Limb (tissue), 2 donors: ENCODE measurements around the gene IQGAP2.
A peak's percentile ranks its signal among the peaks of the same experiment; 100 is the strongest.
"Not testable (repeated sequence)": the region's sequence is repeated elsewhere in the genome, so short reads cannot be mapped to it uniquely, and the experiment has no call there.

ENCODE experiments used
- DNase-seq, 2 donors: peaks; one replicate each; pipeline ENCODE4 v3.0.0-alpha.2; 2016; ENCODE audit errors: extremely low spot score in 2 of 2

The IQGAP2 gene, protein sequence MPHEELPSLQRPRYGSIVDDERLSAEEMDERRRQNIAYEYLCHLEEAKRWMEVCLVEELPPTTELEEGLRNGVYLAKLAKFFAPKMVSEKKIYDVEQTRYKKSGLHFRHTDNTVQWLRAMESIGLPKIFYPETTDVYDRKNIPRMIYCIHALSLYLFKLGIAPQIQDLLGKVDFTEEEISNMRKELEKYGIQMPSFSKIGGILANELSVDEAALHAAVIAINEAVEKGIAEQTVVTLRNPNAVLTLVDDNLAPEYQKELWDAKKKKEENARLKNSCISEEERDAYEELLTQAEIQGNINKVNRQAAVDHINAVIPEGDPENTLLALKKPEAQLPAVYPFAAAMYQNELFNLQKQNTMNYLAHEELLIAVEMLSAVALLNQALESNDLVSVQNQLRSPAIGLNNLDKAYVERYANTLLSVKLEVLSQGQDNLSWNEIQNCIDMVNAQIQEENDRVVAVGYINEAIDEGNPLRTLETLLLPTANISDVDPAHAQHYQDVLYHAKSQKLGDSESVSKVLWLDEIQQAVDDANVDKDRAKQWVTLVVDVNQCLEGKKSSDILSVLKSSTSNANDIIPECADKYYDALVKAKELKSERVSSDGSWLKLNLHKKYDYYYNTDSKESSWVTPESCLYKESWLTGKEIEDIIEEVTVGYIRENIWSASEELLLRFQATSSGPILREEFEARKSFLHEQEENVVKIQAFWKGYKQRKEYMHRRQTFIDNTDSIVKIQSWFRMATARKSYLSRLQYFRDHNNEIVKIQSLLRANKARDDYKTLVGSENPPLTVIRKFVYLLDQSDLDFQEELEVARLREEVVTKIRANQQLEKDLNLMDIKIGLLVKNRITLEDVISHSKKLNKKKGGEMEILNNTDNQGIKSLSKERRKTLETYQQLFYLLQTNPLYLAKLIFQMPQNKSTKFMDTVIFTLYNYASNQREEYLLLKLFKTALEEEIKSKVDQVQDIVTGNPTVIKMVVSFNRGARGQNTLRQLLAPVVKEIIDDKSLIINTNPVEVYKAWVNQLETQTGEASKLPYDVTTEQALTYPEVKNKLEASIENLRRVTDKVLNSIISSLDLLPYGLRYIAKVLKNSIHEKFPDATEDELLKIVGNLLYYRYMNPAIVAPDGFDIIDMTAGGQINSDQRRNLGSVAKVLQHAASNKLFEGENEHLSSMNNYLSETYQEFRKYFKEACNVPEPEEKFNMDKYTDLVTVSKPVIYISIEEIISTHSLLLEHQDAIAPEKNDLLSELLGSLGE (N-terminal part only)

DNA sequence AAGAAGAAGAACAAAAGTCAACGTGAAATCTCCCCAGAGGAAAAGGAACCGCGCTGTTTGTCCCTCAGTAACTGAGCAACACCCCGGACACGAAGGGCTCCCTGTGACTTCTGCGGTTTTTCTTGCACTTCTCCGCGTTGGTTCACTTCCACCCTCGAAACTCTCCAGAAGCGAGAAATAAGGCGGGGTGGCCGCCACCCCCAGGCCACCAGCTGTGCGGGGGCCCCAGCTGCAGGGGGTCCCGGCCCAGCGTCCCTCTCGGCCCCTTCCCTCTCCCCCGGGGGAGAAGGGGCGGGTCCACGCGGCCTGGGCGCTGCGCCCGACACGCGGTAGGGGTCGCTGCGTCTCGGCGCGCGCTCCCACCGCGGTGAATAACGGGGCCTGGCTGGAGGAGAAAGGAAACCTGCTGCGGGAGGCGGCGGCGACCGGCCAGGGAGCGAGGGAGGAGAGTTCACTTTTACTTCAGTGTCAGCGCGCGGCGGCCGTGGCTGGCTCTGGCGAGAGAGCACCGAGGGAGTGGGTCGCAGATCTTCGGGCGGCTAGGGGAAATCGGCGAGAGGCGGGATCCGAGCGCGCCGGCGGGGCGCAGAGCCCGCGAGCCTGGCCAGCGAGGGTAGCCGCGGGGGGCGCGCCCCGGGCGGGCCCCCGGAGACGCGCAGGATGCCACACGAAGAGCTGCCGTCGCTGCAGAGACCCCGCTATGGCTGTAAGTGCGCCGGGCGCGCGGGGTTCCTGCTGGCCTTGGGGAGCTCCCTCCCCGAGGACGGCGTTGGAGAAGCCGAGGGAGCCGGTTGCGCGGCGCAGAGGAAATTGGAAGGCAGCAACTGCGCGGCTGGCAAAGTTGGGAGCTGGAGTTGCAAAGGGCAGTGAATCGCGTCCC is at the start of gene IQGAP2:
TSS of gene IQGAP2 (plus strand) at position 400 of the 880 bp plus-strand sequence. CDS start at position 661, 261 bp downstream.
- peak; percentile 81 to 91 for DNase-seq

DNA sequence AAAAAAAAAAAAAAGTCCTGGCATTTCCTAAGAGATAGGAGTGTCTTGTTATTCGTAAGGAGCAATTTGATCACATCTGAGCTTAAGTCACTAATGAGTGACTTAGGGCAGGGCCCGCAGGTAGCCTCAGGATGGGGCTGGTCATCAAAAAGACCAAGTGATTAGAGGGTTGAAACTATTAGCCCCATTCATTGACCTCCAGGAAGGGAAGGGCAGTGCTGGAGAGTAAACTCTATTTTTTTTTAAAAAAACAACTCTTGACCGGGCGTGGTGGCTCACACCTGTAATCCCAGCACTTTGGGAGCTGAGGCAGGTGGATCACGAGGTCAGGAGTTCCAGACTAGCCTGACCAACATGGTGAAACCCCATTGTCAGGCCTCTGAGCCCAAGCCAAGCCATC is 46.2 kb upstream of the IQGAP2 start:
- no peak for DNase-seq

DNA sequence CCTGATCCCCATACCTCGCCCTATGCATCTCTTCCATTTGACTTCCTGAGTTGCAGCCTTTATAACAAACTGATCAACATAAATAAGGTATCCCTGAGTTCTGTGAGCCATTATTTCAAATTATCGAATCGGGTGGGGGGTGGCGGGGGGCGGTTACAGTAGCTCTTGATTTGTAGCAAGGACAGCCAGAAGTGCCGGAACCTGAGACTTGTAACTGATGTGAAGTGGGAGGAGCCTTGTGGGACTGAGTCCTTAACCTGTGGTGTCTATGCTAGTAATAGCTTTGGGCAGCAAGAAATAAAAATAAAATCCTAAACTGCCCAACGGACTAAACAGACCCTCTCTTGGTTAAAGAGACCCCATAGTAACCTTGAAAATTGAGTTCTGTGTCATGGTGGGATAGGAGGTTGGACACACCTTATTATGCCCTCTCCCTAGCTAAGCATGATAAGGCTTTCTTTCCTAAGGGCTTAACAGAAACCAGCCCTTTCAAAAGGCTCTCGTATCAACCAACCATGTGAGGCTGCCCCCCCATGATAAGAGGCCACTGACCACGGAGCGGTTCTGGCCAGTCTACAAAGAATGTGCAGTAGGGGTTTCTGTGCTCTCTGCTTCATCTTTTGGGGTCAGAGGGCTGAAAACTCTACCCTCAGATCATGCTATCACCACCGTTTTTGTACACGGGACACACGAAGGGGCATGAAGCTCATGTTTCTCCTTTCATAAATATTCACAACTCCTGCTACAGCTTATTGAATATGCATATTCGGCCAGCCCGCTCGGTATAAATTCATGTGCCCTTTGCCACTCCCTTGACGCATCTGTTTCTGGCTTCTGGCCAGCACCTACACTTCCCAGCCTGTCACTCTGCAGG is 39.5 kb upstream of the IQGAP2 start:
- no peak for DNase-seq

DNA sequence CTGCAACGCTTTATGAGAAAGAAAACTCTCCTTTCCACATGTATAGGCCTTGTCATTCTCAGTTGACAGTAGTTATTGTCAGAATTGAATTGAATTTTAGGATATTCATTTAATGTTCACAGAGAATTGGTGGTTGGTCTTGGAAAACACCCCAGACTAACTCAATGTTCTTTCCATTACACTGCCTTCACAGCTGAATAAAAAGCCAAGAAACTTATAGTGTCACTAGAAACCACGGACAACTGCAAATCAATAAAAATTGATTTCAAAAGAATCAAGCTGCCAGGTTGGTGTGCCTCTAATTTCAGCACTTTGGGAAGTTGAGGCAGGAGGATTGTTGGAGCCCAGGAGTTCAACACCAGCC is 38.9 kb upstream of the IQGAP2 start:
- DNase-seq = no peak

DNA sequence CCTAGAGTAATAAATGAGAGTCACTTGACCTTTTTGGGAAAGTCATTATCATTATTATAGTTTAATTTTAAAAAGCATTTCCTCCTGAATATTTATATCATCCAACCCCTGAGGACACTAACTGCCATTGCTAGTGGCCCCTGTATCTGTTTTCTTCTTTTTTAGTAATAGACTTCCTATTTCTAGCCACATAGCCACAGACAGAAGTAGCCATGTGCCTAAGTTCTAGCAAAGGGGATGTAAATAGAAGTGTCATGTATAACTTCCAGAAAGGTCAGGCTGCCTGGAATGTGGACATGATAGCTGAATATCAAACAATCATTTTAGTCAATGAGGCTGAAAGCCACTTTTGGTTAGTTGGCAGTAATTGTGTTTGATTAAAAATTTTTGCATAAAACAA is 37.5 kb upstream of the IQGAP2 start:
- DNase-seq = no peak

DNA sequence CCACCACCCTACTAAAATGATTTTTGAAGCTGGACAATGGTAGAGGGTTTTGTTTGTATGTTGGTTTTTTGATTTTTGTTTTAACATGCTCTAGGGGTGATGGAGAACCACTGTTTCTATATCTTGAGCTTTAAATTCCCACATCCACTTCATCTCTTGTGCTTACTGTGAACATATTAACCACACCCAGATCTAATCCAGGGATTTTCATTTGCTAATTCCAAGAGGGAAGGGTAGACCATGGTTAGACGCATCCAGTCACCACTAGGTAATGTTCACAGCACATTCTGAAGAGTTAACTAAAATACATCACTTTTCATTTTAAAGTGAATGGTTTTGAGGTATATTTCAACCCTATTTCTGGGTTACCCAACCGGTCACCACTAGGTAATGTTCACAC is 36.5 kb upstream of the IQGAP2 start:
- no peak for DNase-seq

DNA sequence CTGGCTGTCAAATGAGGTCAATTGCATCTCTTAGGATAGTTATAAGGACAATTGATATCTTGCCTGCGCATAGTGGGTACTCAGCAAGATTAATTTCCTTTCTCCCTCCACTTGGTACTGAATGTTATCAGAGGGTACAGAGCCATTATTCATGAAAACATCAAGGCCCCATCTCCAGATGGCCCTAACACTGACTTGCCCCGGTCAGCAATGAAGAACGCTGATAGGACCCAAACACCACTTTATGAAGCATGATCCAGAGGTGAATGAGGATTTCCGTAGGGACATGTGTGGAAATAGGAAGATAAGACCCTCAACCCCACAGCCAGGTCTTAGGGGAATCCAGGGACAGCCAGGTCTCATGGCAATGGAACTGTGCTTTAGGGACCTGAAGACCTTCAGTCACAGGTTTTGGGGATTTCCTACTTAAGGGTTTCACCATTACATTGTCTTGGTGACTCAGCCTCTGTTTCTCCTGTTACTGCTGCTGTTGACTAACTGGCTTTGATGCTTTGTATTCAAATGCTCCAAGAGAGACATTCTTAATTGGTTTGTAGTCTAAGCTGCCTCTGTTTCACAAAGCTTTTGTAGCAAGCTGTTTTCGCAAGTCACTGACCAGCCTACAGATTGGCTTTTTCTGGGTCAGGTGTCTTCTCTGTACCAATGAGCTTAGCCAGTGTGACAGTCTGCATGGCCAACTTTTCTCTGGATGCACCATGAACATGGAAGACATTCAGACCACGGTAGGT is 35.3 kb upstream of the IQGAP2 start:
- DNase-seq = no peak

DNA sequence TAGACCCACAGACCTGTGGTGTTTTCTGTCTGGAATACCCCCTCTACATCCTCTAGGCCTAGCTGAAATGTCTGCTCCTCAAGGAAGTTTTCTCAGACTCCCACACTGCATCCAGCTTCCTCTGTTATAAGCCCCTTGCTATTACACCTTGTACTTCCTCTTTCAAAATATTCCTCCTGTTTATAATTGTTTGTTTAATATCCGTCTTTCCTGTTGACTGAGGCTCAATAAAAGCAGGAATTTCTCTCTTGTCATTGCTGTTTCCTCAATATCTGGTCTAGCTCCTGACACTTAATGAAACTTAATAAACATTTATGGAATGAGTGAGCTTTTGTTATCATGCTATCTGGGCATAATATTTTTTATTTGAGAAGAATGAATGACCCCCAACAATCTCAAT is 34.1 kb upstream of the IQGAP2 start:
- no peak for DNase-seq

DNA sequence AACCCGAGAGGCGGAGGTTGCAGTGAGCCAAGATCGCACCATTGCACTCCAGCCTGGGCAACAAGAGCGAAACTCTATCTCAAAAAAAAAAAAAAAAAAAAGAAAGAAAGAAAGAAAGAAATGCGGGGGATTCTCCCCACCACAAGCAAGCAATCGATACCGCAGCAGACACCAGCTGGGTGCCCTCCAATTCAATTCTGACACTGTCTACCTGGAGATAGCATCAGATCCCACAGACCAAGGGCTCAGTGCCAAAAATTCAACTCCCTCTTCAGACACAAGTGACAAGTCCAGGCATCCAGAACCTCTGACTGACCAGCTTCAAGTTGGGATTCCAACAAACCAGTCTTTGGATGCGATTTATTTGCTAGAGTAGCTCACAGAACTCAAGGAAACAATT is 33.4 kb upstream of the IQGAP2 start:
- DNase-seq = not testable (repeated sequence)

DNA sequence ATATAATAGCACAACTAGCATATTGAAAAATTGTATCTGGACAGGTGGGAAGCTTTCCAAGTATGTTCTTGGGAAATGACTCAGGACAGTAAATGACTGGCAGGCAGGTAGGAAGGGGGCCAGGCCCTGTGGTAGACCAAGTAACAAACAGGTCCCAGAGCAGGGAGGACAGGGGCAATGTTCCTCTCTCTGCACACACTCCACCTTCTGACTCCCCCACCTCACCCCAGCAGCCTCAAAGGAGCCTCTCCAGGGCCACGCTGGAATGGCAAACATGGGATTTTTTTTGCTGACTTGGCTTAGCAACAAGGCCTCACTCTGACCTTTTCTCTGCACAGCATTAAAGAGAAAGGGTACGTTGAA is 31.1 kb upstream of the IQGAP2 start:
- DNase-seq = no peak

DNA sequence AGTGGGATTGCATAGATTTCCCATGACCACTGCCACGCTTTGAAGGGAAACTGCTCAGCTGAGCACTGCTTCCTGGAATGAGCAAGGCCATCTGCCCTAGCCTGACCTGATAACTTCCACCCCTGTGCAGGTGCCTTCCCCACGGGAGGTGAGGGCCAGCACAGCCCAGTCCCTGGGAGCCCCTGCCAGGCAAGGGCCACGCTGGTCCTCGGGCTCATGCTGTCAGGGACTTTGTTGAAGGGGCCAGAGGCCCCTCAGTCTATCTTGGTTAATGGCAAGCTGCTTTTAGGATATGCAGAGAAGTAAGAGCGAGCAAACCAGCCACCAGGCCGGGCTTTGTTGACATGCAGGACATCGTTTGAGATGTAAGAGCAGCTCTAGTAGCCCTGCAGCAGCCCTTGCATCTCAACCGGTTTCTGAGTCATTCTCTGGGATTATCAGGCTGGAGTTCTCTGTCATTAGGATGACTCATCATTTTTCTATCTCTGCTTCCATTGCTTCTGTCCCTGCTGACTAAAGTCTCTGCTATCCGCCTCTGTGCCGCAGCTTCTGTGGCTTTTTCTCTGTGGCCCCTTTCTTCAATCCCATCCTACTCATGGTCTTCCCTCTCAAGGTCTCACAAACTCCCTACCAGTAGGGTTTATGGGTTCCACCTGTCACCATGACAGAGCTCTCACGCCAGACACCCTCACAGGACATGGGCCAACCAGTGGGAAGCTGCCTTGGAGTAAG is 30.6 kb upstream of the IQGAP2 start:
- no peak for DNase-seq

DNA sequence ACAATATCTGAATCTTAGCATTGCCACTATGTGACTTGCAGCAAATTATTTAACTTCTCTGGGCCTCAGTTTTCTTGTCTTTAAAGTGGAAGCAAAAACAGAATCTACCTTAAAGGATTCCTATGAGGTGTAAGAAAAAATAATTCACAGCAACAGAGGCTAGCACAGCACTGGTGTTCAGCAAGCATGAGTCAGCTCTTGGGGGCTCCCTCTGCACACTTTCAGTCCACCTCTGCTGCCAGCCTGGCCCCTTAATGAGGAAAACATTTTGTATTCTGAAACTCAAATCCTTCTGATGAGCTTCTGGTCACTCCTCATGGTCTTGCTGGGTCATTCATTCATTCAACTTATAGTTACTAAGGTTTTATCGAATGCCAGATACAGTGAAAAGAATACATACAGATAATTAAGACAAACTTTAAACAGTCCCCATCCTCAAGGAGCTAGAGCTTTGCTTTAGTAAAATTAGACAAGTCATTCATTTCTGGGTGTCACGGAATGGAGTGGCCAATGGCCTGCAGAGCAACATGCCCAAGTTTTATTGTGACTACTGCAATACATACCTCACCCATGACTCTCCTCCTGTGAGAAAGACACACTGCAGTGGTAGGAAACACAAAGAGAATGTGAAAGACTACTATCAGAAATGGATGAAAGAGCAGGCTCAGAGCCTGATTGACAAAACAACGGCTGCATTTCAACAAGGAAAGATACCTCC is 26.8 kb upstream of the IQGAP2 start:
- no peak for DNase-seq

DNA sequence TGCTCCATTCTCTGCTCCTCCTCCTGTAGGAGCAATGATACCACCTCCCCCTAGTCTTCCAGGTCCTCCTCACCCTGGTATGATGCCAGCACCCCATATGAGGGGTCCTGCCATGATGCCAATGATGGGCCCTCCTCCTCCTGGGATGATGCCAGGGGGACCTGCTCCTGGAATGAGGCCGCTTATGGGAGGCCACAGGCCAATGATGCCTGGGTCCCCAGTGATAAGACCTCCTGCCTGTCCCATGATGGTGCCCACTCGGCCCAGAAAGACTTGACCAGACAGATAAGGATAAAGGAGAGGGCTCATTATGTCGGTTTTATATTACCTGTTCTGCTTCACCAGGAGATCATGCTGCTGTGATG is 26.2 kb upstream of the IQGAP2 start:
- no peak for DNase-seq

DNA sequence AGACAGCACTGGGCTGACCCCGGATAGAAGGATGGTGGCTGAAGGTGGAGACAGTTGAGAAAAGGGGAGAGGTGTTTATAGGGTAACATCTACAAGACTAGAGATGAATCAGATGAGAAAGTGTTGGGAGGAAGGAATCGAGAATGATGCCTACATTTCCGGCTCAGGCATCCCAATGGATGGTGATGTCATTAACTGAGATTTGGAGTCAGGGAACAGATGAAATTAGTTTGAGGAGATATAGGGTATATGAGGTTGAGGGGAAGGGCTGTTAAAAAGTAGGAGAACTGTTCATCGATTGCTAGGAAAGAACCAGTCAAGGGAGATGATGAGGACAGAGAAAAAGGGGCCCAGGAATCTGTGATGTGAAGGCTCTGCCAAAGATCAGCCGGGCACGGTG is 24.7 kb upstream of the IQGAP2 start:
- DNase-seq = no peak

DNA sequence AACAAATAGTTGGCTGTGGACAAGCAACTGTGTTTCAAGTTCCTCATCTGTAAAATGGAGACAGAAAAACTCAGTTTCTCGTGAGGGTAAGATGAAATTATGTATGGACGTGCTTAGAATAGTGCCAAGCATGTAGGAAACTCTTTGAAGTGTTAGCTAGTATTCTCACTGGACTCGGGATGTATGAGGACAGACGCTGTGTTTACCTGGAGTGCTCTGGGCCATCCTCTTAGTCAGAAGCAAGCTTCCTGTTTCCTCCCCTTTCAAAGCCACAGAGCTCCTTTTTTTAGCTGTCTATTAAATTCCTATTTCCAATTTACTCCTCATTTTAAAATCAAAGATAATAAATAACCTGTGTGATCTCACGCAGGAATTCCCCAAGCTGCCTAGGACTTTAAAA is 23.8 kb upstream of the IQGAP2 start:
- DNase-seq = no peak

DNA sequence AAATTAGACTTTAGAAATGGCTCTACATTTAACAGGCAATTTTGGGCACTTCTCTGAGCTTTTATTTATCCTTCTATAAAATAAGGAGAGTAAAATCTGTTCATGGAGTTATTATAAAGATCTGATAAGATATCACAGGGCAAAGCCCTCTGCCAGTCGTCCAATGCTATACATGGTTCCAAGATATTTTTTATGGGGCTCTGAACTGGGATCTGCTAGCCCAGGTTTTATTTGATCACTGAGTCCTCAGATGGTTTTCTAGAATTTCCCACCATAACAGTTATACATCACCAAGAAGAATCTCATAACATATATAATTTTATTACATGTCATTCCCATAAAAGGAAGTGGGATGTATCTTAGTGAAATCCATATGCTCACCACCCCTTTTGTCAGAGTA is 23.2 kb upstream of the IQGAP2 start:
- DNase-seq = no peak

DNA sequence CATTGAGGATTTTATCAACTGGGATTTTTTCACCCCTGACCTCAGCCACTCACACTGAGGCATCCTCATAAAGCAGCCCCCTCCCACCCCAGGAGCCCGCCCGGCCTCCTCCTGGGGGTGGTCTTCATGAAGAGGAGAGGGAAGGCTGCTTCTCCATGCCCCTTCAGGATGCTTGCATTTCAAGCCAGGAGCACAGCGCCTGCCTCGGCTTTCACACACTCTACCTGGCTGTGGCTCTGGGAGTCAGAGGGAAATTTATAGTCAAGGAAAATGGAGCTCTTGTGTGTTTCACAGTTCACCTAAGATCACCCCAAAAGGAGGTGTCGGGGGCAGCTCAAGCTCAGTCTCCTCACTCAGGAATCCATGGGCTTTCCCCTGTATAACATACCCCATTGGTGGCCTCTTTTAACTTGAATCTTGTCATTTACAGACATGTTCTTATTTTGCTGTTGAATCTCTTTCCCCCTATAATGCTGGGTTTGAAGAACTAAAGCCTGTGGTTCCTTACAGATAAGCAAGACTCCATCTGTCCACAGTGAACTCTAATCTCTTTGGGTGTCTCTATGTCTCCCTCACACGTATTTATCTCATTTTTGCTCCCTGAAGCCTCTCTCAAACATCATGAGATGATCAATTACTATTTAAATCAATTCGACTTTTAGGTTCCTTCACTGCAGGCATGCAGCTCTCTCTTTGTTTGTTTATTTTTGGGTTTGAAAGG is 22.6 kb upstream of the IQGAP2 start:
- no peak for DNase-seq
